Putamen (tissue), 1 donor: ENCODE data around the gene KRT86.
"Not testable (repeated sequence)": the region's sequence is repeated elsewhere in the genome, so short reads cannot be mapped to it uniquely, and the experiment has no call there.

Experiments
- DNase-seq: peaks from one replicate; pipeline ENCODE4 v3.0.0-alpha.2; 2016; ENCODE audit warnings: low spot score

Gene KRT86

DNA sequence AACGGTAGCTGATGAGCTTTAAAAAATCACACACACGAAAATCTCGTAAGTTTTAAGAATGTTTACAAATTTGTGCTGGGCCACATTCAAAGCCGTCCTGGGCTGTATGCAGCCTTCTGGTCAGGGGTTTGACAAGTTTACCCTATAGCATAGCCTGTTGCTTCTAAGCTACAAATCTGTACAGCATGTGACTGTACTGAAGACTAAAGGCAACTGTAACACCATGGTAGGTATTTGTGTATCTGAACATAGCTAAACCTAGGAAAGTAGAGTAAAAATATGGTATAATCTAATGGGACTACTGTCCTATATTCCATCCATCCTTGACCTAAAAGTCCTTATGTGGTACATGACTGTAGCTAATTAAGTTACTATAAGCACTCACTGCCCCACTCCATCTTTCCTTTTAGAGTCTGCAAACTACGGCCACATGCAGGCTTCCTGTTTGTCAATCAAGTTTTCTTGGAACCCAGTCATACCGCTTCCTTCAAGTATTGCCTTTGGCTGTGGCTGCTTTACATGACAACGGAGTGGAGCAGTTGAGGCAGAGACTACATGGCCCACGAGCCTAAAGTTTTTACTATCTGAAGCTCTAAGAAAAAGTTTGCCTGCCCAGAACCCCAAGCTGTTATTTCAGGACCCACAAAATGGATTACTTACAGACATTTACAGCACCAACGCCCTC, 22.9 kb upstream of the KRT86 start:
- DNase-seq = no peak

GRCh38 chr12:52252175-52252615, 22.2 kb upstream of the KRT86 start:
- not testable (repeated sequence) for DNase-seq

DNA sequence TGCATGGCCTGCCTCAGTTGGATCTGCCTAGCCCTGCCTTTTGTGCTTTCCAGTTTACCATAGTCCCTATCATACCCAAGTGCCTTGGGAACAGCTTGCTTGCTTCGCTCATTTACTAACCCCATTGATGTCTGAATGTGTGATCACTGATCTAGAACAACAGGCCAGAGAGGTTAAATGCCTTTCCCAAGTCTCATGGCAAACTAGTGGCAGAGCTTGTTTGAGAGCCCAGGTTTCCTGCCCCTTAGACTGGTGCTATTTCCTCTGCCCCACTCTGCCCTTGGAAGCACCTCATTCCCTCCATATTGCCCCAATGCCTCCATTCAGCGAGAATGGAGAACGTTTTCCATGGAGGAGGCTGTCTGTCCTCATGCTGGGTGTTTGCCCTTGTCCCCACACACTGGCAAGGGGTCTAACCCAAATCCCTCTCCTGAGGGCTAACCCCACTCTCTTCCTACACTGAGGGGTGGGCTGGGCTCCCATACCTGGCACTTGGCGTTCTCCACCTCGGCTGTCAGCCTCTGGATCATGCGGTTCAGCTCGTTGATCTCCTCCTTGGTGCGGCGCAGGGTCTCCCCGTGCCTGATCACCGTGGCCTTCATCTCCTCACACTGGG, 21.6 kb upstream of the KRT86 start:
- no peak for DNase-seq

DNA sequence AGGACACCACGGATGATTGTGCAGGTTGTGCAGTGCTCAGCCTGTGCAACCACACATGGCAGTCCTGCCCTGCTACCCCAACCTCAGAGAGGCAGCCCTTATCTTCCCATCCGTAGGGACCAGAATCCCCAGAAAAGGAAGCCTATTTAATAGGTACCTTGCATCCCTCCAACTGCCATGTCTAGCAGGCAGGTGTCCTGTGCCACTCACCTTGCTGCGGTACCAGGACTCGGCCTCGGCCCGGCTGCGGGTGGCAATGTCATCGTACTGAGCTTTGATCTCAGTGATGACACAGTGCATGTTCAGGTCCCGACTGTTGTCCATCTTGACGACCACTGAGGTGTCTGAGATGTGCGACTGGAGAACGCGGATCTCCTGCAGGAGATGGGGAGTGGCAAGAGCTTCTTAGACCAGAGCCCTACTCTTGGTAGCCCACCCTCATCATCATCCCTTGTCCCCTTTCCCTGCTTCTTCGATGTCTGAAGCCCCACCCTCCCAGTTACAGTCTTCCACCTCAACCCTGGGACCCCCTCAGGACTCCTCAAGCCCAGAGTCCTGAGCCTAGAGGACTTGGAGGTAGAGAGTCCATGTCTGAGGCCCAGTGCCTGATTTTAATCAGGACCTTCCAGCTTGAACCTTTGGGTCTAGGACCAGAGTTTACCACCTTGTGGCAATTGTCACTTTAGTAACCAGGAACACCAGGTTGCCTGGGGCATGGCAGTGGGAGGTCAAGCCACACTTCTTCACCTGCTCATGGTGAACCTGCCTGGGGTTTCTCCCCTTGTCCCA, 20.9 kb upstream of the KRT86 start:
- DNase-seq = no peak

GRCh38 chr12:52254180-52254964, 20.1 kb upstream of the KRT86 start:
- no peak for DNase-seq

- DNase-seq = no peak
Observed at GRCh38 chr12:52254965-52255751, 19.3 kb upstream of the KRT86 start.

GRCh38 chr12:52255926-52256583, 18.4 kb upstream of the KRT86 start:
- DNase-seq = no peak

DNA sequence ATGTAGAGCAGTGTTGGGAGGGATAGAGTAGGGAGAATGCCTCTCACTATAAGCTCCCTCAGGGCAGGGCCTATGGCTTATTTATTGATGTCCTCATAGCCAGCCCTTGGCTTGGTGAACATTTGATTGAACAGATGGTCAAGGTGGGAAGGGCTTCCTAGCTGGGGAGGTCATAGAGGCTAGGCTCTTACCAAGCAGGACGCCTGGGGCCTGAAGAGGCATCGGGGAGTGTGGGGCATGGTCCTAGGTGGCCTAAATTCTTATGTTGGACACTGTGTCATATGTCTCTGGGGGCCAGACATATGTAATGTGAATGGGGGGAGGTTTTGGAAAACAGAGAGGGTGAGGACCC, 17.9 kb upstream of the KRT86 start:
- no peak for DNase-seq

- no peak for DNase-seq
Observed at GRCh38 chr12:52257074-52257551, 17.3 kb upstream of the KRT86 start.

- not testable (repeated sequence) for DNase-seq
Observed at GRCh38 chr12:52257922-52258321, 16.5 kb upstream of the KRT86 start.

- DNase-seq = no peak
Observed at GRCh38 chr12:52258335-52258901, 16.0 kb upstream of the KRT86 start.

DNA sequence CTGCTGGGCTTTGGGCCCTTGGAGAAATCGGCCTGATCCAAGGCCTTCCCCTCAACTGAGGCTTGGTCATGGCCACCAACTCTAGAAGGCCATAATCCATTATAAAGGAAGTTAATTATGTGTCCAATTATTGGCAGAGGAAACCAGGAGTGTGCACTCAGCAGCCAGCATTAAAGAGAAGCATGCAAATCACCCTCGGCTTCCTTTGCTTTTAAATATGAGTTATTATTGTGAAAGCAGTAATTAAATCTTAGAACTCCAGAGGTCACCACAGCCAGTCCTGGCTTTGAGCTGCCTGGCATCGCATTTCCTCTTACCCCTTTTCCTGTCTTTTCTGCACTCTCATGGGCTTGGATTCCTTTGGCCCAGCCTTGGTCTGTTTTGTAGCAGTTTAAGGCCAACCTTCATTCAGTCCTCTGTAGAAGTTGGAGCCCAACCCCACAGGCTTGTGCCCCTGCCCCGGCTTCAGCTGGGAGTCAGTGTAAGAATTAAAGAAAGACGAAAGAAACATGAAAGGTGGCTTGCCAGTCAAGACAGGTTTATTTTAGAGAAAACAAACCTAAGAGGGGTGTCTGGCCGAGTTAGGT, 14.7 kb upstream of the KRT86 start:
- DNase-seq = no peak

GRCh38 chr12:52260361-52261207, 13.9 kb upstream of the KRT86 start:
- peak; percentile 44 for DNase-seq

DNA sequence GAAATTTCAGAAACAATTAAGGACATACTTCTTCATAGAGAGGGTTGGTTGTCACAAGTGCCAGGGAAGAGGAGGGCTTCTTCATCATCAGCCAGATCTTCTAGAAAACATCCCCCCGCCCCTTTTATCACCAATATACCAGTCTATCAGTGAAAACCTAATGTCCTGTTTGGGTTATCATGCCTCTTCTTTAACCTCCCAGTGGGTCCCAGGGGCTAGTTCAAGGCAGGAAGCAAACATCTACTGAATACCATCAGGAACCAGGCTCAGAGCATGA, 13.3 kb upstream of the KRT86 start:
- no peak for DNase-seq

DNA sequence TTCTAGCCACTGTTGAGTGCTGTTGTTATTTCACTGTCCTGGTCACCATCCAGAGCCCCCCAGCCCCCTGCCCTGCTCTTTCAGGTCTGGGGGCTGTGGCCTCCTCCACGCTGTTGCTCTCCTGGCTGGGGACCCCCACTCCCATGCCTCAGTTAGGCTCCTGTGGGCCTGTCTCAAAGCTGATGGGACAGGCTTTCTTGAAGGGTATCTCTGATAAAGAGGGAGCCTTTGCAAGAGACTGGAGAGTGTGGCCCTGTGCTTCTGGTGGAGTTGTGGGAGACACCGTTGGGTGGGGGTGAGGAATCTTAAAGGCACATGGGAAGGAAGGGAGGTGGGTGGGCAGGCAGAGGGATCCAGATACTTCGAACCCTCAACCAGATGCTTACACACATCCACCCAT, 12.2 kb upstream of the KRT86 start:
- DNase-seq = no peak

DNA sequence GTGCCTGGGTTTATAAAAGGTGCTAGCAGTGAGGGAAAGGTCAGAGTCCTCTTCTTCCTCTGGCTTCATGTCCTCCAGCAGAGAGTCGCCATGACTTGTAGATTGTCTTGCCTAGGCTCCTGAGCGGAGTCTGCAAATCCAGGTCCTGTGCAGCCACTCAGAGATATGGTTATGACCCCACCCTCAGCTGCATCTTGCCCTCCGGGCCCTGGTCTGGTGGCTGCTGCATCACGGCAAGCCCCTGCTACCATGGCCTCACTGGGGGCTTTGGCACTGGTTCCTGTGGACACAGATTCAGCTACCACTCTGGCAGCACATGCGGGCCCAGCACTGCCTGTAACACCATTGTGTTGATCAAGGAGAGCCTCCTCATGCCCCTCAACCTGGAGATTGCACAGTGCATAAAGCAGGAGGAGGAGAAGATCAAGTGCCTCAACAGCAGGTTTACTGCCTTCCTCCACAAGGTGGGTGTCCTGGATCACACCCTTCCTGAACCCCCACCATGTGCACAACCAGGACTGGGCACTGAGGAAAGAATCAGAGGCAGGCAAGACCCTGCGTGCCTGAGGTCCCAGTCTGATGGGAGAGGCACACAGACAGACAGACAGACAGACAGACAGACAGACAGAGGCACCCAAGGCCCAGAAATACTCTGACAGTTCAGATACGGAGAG, 10.5 kb upstream of the KRT86 start:
- no peak for DNase-seq

GRCh38 chr12:52264435-52264825, 10.0 kb upstream of the KRT86 start:
- DNase-seq = peak; percentile 25

GRCh38 chr12:52266514-52266913, 7.9 kb upstream of the KRT86 start:
- no peak for DNase-seq

DNA sequence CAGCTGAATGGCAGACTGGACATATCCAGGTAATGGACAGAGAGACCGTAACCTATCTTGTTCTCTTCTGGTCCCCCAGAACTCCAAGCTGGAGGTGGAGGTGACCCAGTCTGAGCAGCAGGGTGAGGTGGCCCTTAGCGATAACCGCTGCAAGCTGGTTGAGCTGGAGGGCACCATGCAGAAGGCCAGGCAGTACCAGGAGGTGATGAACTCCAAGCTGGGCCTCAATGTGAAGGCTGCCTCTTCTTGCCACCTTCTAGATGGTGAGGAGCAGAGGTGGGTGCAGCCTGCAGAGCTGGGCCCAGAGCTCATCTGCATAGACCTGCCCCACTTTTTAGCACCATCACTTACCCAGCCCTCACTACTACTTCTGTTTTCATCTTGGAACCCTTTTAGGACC, 7.2 kb upstream of the KRT86 start:
- no peak for DNase-seq
